ENCODE results near the gene DCAF17. TPM values are rescaled to one million over a fixed set of nuclear protein-coding genes. Genes with fewer than 3 reads are reported as not detected.

Gene DCAF17
- total RNA-seq, 2 donors from 2014 or later = 22.7 to 31.7 TPM

DNA sequence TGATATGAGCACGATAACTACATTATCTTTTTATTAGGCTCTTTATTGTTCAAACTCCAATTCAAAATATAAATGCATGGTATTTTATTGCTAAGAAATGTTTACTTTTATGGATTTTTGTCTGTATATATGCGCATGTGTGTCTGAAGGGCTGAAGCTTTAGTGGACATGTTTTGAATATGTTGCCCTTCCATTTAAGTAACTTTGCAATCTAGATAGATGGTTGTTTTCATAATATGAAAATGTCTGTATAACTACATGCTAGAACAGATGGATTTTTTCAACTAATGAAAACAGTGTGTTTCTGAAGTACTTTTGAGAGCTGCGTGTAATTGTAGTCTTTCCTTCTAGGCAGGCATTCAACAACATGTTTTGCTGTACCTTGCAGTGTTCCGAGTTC is 18.7 kb downstream of the DCAF17 start:
- Histone ChIP-seq H3K9ac (ENCODE audit: extremely low read depth, low read length, poor library complexity, severe bottlenecking) (no peak overlapping the region), H3K36me3 (ENCODE audit: control insufficient read depth, insufficient read depth, low read length) (peaks cover 59% of the 10 kb centered on the region), H3K4me1 (ENCODE audit: control insufficient read depth, insufficient read depth, low read length) (no peaks in the 10 kb centered on the region), H3K4me3 (ENCODE audit: low read length) (no peak overlapping the region), H3K27ac (ENCODE audit: low read depth, low read length) (no peak overlapping the region), H3K27me3 (ENCODE audit: control insufficient read depth, insufficient read depth, low read length, poor library complexity, severe bottlenecking) (no peaks in the 10 kb centered on the region), H3K9me3 (ENCODE audit: control insufficient read depth, low read length) (peaks cover 13% of the 10 kb centered on the region)
- Mint-ChIP-seq H3K4me3 (no peak overlapping the region), H3K36me3 (ENCODE audit: low read depth) (peaks cover 62% of the 10 kb centered on the region), H3K9me3 (peaks cover 12% of the 10 kb centered on the region), H3K27me3 (ENCODE audit: insufficient read depth) (no peaks in the 10 kb centered on the region), H3K4me1 (peaks cover 6% of the 10 kb centered on the region), H3K27ac (no peak overlapping the region)
- DNase-seq = no peak
- TF ChIP-seq, protein P1, sequence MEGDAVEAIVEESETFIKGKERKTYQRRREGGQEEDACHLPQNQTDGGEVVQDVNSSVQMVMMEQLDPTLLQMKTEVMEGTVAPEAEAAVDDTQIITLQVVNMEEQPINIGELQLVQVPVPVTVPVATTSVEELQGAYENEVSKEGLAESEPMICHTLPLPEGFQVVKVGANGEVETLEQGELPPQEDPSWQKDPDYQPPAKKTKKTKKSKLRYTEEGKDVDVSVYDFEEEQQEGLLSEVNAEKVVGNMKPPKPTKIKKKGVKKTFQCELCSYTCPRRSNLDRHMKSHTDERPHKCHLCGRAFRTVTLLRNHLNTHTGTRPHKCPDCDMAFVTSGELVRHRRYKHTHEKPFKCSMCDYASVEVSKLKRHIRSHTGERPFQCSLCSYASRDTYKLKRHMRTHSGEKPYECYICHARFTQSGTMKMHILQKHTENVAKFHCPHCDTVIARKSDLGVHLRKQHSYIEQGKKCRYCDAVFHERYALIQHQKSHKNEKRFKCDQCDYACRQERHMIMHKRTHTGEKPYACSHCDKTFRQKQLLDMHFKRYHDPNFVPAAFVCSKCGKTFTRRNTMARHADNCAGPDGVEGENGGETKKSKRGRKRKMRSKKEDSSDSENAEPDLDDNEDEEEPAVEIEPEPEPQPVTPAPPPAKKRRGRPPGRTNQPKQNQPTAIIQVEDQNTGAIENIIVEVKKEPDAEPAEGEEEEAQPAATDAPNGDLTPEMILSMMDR (conservative IDR thresholded peaks at IDR 0.05) = no peak
- 99 to 100% methylated on average over 2 to 4 of the region's 4 CpGs for WGBS, 2 experiments (ENCODE audit: insufficient coverage in 1 of 2, insufficient read length in 1 of 2)

DNA sequence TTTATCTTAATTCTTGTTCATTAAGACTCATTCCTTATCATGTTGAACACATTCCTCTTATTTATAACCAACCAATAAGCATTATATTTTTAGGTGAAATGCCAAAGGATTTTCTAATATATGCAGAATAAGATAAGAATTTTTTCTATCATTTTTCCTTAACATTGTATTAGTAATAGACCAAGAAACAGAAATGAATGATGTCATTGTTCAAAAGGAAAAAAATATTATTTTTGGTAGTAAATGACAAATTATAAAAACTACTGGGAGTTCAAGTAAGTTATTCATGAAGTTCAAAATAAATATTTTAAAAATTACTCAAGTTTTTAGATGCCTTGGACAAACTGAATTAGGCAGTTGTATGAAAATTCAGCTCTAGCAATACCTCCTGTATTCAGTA is 25.5 kb downstream of the DCAF17 start:
- Mint-ChIP-seq H3K9me3 (peaks cover 12% of the 10 kb centered on the region), H3K4me3 (no peak overlapping the region), H3K27ac (no peak overlapping the region), H3K4me1 (peaks cover 11% of the 10 kb centered on the region), H3K36me3 (ENCODE audit: low read depth) (peaks cover 50% of the 10 kb centered on the region), H3K27me3 (ENCODE audit: insufficient read depth) (no peaks in the 10 kb centered on the region)
- Histone ChIP-seq H3K9me3 (ENCODE audit: control insufficient read depth, low read length) (peaks cover 26% of the 10 kb centered on the region), H3K9ac (ENCODE audit: extremely low read depth, low read length, poor library complexity, severe bottlenecking) (no peak overlapping the region), H3K4me3 (ENCODE audit: low read length) (no peak overlapping the region), H3K36me3 (ENCODE audit: control insufficient read depth, insufficient read depth, low read length) (peaks cover 45% of the 10 kb centered on the region), H3K27ac (ENCODE audit: low read depth, low read length) (no peak overlapping the region), H3K27me3 (ENCODE audit: control insufficient read depth, insufficient read depth, low read length, poor library complexity, severe bottlenecking) (no peaks in the 10 kb centered on the region), H3K4me1 (ENCODE audit: control insufficient read depth, insufficient read depth, low read length) (no peaks in the 10 kb centered on the region)
- no peak for DNase-seq
- TF ChIP-seq, protein P1 (conservative IDR thresholded peaks at IDR 0.05) = no peak

DNA sequence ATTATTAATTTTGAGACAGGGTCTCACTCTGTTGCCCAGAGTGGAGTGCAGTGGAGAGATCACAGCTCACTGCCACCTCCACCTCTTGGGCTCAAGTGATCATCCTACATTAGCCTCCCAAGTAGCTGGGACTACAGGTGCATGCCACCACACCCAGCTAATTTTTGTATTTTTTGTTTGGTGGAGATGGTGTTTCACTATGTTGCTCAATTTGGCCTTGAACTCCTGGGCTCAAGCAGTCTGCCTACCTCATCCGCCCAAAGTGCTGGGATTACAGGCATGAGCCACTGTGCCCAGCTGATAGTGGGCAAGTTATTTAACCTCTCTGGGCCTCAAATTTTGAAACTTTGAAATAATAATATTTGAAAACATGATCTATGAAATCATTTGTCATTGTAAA is 26.5 kb downstream of the DCAF17 start:
- H3K4me1 Mint-ChIP-seq = peaks cover 11% of the 10 kb centered on the region
- peaks cover 44% of the 10 kb centered on the region for H3K36me3 Mint-ChIP-seq (ENCODE audit: low read depth)
- TF ChIP-seq, protein P1 (conservative IDR thresholded peaks at IDR 0.05) = no peak
- H3K27ac Mint-ChIP-seq = no peak overlapping the region
- Histone ChIP-seq H3K36me3 (ENCODE audit: control insufficient read depth, insufficient read depth, low read length) (peaks cover 38% of the 10 kb centered on the region), H3K27me3 (ENCODE audit: control insufficient read depth, insufficient read depth, low read length, poor library complexity, severe bottlenecking) (no peaks in the 10 kb centered on the region), H3K4me3 (ENCODE audit: low read length) (no peak overlapping the region), H3K27ac (ENCODE audit: low read depth, low read length) (no peak overlapping the region), H3K4me1 (ENCODE audit: control insufficient read depth, insufficient read depth, low read length) (no peaks in the 10 kb centered on the region), H3K9me3 (ENCODE audit: control insufficient read depth, low read length) (peaks cover 22% of the 10 kb centered on the region), H3K9ac (ENCODE audit: extremely low read depth, low read length, poor library complexity, severe bottlenecking) (no peak overlapping the region)
- WGBS, 2 experiments (ENCODE audit: insufficient coverage in 1 of 2, insufficient read length in 1 of 2) = 97 to 100% methylated on average over 1 of the region's 1 CpG
- DNase-seq = no peak
- no peaks in the 10 kb centered on the region for H3K27me3 Mint-ChIP-seq (ENCODE audit: insufficient read depth)
- no peak overlapping the region for H3K4me3 Mint-ChIP-seq
- H3K9me3 Mint-ChIP-seq = peaks cover 8% of the 10 kb centered on the region

Measured in endodermal cell (in vitro differentiated cells).